ENCODE data around the gene DIP2C. TPM values are rescaled to one million over a fixed set of nuclear protein-coding genes. Genes with fewer than 3 reads are reported as not detected.
"Not testable (repeated sequence)": the region's sequence is repeated elsewhere in the genome, so short reads cannot be mapped to it uniquely, and the experiment has no call there.

Gene DIP2C
- total RNA-seq, 1 experiment from 2014 or later = 4.9 TPM

DNA sequence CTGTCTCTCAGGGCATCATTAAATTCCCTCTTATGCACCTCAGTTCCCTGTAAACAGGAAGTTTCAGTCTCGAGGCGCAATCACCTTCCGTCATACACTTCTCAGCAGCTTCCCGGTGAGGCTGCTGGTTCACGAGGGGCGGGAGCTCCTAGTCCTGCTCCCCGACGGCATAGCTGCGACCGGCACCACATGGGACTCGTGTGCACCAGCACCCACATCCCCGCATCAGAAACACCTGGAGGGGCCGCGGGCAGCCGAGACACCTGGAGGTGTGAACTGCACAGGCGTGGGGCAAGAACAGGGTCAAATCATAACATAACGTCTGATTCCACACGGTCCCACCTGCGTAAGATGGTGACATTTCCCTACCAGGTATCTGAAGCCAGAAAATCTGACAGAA lies 52.7 kb downstream of the DIP2C start:
- no peak for DNase-seq (ENCODE audit: low read depth)
- in situ Hi-C loops (cut with HindIII; ENCODE audit: low pct_unique_long_range_greater_than_20kb, low sequenced_read_pairs) = no loop called here

DNA sequence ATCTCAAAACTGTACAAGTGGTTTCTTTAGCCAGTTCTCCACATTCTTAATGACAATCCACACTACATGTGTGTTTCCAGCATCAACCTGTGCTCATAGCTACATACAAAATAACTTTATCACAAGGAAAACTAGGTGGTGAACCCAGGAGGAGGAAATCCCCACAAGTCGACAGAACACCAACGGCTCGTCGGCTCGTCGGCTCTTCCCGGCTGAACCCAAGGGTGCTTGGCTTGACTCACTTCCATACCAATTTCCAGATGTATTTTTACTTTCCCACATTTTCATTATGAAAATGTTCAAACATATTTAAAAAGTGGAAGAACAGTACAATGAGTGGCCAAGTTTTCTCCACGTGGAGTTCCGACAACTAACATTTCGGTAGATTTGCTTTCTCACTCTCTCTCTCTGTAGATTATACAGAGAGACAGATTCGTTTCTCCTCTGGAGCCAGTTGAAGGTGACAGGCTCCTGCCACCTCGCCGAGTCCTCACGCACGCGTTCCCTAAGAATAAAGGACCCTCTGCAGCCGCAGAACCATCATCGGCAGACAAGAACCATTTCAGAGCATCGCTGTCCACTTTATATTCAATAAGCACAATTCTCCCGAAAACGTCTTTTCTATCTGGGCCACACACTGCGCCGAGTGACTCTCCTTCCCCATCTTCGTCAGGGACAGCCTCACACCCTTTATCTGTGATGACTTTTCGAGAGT lies 53.3 kb downstream of the DIP2C start:
- in situ Hi-C loops (cut with HindIII; ENCODE audit: low pct_unique_long_range_greater_than_20kb, low sequenced_read_pairs) = no loop called here
- no peak for DNase-seq (ENCODE audit: low read depth)

DNA sequence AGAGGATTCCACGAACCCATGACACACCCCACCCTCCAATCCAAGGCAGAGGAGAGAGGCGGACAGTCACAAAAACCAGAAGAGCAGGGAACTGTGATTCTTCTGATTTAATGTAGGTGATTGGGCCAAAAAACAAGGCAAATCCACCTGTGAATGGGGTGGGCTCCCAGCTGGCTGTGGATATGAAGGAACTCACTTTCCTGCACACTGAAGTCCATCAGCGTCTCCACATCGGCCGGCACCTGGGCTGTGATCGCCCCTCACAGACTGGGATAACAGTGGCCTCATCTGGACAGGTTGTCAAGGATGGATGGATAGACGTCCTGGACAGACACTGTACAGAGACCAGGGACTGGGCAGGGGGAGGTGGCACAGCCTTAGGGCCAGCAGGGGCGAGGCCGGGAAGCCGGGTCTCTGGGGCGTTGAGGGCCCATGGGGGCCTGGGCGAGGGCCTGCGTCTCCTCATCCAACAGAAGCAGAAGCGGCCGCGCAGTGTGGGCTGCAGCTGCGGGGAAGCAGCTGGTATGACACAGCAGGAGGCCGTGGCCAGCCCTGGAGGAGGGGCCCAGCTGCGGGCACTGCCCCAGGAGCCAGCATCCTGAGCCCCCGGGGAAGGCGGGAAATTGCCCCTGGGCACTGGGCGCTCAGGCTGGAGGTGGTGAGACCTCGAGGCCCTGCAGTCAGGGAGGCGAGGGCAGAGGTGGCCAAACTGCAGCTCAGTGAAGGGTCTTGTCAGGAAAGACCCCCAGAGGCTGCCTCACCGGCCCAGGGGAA lies 54.2 kb downstream of the DIP2C start:
- no peak for DNase-seq (ENCODE audit: low read depth)
- in situ Hi-C loops (cut with HindIII; ENCODE audit: low pct_unique_long_range_greater_than_20kb, low sequenced_read_pairs) = no loop called here

DNA sequence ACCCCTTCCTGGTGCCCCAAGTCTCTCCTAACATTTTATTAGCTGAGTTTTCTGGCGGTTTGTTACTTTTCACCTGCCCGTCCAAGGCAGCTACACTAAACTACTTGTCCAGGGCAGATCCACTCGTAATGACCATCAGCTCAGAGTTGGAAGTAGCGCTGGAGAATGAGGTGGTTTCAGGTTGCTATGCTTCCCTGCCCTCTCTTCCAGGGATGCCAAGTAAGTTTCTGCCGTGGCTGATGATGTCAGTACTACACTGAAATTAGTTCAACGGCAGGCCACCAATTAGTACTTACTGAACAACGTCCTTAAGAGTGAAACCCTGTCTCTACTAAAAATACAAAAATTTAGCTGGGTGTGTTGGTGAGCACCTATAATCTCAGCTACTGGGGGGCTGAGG lies 55.2 kb downstream of the DIP2C start:
- DNase-seq (ENCODE audit: low read depth) = no peak
- in situ Hi-C loops (cut with HindIII; ENCODE audit: low pct_unique_long_range_greater_than_20kb, low sequenced_read_pairs) = no loop called here

DNA sequence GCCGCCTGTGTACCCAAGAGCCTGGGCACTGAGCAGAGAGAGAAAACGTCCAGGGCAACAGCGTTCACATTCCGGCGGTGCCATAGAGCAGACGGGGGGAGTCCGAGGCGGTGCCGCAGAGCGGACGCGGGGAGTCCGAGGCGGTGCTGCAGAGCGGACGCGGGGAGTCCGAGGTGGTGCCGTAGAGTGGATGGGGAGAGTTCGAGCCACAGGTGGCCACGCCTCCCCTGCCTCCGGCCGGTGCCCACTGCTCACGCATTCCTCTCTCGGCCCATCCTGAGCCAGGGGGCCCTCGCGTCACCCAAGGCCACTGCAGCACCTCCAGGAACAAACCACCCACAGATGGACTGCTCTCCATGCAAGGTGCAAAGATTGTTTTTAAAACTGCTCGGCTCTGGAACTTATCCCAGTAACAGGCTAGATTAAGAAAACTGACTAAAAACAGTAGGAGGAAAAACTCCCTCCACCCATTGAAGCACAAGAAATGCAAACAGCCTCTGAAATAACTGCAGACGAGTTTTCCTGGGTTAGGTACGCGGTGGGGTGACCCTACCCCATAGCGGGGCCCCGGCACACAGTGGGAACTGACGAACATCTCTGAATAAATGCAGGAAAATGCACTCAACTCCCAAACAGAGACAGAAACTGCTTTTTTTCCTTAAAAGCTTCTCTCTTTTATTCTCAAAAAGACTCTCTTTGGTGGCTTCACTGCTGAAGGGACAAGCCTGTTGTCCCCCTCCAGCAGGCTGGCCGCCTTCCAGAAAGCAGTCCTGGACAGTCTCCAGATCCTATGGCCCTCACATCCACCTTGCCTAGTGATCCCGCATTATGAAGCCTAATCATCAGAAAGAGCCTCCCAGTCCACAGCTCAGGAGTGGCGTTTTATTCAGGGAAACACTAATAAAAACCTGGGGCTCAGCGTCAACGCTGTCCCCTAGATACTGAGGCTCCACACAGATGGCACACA lies 55.9 kb downstream of the DIP2C start:
- in situ Hi-C loops (cut with HindIII; ENCODE audit: low pct_unique_long_range_greater_than_20kb, low sequenced_read_pairs) = no loop called here
- no peak for DNase-seq (ENCODE audit: low read depth)

DNA sequence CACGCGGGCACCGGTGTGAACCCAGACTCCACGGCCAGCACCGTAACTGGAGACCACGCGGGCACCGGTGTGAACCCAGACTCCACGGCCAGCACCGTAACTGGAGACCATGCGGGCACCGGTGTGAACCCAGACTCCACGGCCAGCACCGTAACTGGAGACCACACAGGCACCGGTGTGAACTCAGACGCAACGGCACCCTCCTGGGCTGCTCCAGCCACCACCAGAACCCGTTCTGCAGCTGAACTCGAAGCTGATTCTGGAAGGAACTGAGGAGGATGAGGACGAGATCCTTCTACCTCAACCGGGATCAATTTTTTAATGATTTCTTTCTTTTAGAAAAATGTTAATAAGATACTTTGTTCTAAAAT lies 56.7 kb downstream of the DIP2C start:
- in situ Hi-C loops (cut with HindIII; ENCODE audit: low pct_unique_long_range_greater_than_20kb, low sequenced_read_pairs); DNase-seq (ENCODE audit: low read depth): not testable (repeated sequence)

DNA sequence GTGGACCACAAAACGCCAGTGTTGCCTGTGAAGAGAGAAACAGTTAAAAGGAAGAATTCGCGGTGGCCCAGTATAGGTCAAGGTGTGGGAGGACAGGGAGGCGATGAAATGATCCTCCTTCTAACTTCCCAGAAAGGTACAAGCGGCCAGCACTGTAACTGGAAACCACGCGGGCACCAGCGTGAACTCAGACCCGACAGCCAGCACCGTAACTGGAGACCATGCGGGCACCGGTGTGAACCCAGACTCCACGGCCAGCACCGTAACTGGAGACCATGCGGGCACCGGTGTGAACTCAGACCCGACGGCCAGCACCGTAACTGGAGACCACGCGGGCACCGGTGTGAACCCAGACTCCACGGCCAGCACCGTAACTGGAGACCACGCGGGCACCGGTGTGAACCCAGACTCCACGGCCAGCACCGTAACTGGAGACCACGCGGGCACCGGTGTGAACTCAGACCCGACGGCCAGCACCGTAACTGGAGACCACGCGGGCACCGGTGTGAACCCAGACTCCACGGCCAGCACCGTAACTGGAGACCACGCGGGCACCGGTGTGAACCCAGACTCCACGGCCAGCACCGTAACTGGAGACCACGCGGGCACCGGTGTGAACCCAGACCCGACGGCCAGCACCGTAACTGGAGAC lies 57.2 kb downstream of the DIP2C start:
- in situ Hi-C loops (cut with HindIII; ENCODE audit: low pct_unique_long_range_greater_than_20kb, low sequenced_read_pairs); DNase-seq (ENCODE audit: low read depth): not testable (repeated sequence)

DNA sequence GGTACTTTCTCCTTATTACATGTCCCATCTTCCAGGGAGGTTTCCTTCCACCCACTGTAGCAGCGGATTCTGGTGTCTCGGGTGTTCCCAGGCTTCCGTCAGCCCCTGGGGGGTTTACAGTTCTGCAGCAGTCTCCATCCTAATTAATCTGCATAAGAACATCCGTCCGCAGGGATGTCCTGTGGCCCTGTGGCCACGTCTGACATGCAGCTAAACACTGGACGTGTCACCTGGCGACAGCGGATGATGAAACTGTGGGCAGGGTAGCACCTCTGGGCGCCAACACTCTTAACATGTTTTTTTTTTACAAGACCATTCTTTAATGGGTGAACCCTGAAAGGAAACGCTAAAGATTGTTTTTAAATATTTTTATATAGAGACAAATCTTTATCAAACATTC lies 58.2 kb downstream of the DIP2C start:
- in situ Hi-C loops (cut with HindIII; ENCODE audit: low pct_unique_long_range_greater_than_20kb, low sequenced_read_pairs) = no loop called here
- DNase-seq (ENCODE audit: low read depth) = no peak

DNA sequence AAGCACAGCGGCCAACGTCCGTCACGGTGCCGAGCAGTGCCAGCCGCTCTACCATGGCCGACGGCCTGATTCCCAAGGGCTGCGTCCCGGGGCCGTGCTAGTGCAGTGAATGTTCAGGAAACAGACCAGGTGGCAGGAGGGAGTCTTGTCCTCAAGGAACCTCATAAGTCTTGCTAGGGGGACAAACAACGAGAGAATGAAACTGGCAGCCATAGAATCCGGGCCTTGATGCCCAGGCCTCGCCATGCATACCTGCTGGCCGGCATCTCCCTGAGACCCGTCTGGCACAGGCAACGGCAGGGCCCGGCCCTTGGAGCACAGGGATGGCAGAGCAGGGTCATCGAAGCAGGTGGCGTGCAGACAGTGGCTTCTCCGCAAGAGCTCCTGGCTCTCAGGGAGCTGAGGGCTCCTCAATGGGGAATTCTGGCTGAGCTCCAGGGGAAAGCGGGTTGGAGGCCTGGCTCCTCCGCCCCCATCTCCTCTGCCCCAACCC lies 58.8 kb downstream of the DIP2C start:
- in situ Hi-C loops (cut with HindIII; ENCODE audit: low pct_unique_long_range_greater_than_20kb, low sequenced_read_pairs) = no loop called here
- no peak for DNase-seq (ENCODE audit: low read depth)

DNA sequence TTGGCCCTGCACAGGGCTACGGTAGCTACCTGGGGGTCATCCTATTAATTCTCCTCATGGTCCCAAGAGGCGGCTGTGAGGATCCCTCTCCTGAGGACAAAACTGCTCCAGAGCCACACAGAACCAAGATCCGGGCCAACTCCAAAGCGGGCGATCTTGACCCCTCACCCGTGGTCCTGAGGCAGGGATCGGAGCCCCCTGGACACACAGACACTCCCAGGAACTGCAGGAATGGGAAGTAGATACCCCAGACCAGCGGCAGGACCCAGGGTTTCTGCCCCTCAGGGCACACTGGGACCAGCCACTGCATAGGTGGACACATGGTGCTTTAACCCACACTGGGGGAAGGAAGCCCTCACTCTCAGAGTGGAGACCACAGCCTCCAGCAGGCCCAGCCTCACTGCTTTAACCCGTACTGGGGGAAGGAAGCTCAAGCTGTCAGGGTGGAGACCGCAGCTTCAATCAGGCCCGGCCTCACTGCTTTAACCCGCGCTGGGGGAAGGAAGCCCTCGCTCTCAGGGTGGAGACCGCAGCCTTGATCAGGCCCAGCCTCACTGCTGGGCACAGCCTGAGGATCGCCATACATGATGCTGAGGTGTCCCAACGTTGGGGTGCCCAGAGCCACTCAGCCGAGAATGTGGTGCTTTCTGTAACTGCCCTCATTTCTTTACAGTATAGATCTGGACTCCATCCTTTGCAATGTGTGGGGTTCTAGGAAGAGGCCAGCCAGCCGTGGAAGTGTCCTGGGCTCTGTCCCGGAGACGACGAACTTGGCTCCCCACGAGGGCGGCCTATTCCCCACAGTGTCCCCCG lies 60.1 kb downstream of the DIP2C start:
- in situ Hi-C loops (cut with HindIII; ENCODE audit: low pct_unique_long_range_greater_than_20kb, low sequenced_read_pairs) = no loop called here

DNA sequence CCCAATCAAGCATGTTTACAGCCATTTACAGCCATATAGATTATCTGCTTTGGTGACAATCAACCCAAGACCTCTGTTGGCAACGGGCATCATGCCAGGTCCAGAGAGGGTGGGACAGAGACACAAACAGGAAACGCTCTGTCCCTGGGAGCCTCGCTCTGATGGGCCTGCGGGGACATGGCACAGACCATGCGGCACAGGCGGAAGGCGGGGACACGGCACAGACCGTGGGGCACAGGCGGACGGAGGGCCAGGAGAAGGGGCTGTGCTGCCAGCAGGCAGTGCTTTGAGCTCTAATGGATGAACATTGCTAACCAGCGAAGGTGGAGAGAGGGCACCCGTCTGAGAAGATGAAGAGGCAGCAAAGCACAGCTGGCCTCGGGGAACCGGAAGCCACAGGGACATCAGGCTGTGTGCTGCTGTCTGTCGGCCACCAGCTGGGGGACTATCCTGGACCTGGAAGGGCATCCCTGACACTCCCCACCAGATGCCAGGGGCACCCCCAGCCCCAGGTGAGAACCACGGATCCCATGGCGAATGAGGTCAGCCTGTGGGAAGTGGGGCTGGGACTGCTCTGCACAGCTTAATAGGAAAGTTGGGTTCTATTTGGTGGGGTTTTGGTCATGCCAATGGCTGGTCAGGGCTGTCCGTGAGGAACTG lies 61.0 kb downstream of the DIP2C start:
- in situ Hi-C loops (cut with HindIII; ENCODE audit: low pct_unique_long_range_greater_than_20kb, low sequenced_read_pairs) = no loop called here
- no peak for DNase-seq (ENCODE audit: low read depth)

More for the DNA sequence above, 60.1 kb downstream of the DIP2C start:
- no peak for DNase-seq (ENCODE audit: low read depth)

DNA sequence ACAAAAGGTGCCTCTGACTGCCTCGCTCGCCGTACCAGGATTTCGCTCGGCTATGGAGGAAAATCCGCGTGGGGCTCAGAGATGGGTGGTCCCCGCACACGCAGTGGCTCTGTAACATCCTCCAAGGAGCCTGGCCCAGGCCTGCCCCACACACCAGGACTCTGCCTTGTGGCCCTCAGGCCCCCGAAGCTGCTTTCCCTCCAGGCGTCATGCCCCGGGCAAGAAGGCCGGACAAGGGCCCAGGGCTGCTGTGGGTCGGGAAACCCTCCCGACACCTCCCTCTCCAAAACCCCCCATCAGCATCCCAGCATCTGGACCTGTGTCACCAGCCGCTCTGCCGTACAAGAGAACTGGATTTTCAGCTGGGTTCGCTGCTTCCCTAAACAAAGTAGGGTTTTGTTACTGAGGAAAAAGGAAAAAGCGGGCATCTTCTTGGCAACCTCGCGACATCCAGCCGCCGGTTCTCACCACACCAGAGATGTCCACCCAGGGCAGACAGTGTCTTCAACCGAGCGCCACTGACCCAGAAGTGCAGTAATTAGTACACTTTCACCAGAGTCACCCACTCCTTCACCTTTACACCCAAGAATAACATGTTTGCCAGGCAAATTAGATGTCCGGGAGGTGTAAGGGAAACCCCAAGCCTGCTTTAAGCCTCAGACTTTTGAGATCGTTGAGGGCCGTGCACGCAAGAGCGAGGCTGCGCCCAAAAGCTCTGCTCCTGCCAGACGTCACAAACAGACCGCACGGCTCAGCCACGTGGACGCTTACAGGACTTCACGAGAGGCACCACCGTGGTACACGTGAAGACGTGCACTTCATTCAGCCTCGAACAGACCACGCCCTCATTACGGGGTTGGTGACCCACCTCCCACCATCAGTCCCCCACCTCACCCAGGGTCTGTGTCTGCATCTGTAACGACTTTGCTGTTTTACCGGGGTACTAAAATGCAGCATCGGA lies 62.2 kb downstream of the DIP2C start:
- in situ Hi-C loops (cut with HindIII; ENCODE audit: low pct_unique_long_range_greater_than_20kb, low sequenced_read_pairs) = no loop called here
- no peak for DNase-seq (ENCODE audit: low read depth)

DNA sequence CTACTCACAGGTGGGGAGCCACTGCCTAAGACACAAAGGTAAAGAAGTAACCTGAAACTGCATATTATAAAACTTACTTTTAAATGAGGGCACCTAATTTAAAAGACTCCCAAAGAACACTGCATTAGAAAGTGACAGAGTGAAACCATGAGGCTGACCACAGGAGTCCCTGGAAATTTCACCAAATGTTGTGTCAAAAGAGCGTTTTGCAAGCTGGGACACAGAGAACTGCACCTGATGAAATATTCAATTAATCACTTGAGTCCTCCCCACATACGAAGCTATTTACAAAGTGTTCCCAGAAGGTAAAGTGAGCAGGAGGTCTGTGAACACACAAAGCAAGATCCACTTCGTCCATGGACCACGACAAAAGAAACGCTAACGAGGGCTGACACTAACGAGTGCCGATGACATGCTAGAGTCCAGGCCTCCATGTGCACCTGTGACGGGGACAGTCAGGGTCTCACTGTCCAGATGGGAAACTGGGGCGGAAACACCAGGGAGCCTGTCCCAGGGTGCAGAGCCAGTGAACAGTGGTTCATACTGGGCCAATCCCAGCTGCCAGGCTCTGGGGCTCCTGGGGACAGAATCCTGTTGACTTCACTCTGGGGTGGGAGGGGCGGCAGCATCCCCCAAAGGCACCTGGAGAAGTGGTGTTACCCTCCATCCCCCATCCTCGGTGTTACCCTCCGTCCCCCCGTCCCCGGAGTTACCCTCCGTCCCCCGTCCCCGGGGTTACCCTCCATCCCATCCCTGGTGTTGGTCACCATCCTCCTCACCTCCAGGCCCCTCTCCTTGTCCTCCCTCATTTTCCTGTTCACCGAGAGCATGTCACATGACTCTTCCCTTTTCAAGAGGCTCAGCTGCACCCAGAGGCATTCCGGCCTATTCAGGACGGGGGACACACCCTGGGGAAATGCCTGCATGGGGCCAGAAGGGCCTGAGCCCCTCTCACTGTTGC lies 63.4 kb downstream of the DIP2C start:
- in situ Hi-C loops (cut with HindIII; ENCODE audit: low pct_unique_long_range_greater_than_20kb, low sequenced_read_pairs) = no loop called here
- no peak for DNase-seq (ENCODE audit: low read depth)

DNA sequence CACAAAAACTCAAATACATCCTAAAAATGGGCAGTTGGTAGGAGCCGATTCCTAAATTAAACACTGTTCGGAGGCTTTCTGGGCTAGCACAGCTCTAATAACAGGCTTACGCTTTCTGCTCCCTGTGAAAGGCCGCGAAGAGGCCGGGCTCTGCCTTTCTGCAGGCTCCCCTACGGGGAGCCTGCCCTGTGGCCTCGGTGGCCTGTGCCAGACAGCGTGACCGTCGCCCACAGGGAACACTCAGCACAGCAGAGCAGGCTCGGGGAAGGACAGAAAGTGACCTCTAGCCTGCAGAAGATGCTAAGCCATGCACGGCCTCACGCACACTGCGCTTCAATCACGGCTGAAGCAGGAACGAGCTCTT lies 64.2 kb downstream of the DIP2C start:
- DNase-seq (ENCODE audit: low read depth) = no peak
- in situ Hi-C loops (cut with HindIII; ENCODE audit: low pct_unique_long_range_greater_than_20kb, low sequenced_read_pairs) = no loop called here
